Renal cortex interstitium (tissue), 11 donors: ENCODE data around the gene ZDHHC18. TPM values are rescaled to one million over a fixed set of nuclear protein-coding genes. Genes with fewer than 3 reads are reported as not detected.
"Not testable (repeated sequence)": the region's sequence is repeated elsewhere in the genome, so short reads cannot be mapped to it uniquely, and the experiment has no call there.

ENCODE experiments used
- DNase-seq, 11 donors: peaks; one replicate each; pipeline ENCODE4 v3.0.0-alpha.2; 2013; ENCODE audit warnings: low read depth in 9 of 11, low spot score in 4 of 11; ENCODE audit errors: extremely low read depth in 1 of 11
- polyA plus RNA-seq, 3 donors: library from polyadenylated mRNA; unstranded; fragments of 120-200 nt; gene quantifications; one replicate each; pipeline ENCODE4 v1.2.1, GENCODE V29; 2013; ENCODE audit not compliant: insufficient read length in 3 of 3

ZDHHC18 gene
- polyA plus RNA-seq, 3 donors: 18.2 to 24.6 (median 23.2) TPM

- DNase-seq: peak; percentile 73 to 88 (median 86)
These were observed 38.6 kb upstream of the ZDHHC18 start, which contains the start of gene PIGV for GRCh38 chr1:26787706-26788514. Gene PIGV, plus strand, starts transcription at chr1:26787950. Its CDS starts 2,866 bp downstream, at chr1:26790816.

GRCh38 chr1:26788515-26788785, 38.0 kb upstream of the ZDHHC18 start:
- DNase-seq: no peak

GRCh38 chr1:26788836-26789611, 37.5 kb upstream of the ZDHHC18 start:
- DNase-seq: peak in 10 of 11 donors; percentile 57 to 79 (median 74)

GRCh38 chr1:26789612-26789865, 36.9 kb upstream of the ZDHHC18 start:
- no peak for DNase-seq

GRCh38 chr1:26789931-26790330, 36.6 kb upstream of the ZDHHC18 start:
- no peak for DNase-seq

- no peak for DNase-seq
These were observed 35.9 kb upstream of the ZDHHC18 start for GRCh38 chr1:26790551-26790953.

GRCh38 chr1:26791148-26791547, 35.3 kb upstream of the ZDHHC18 start:
- no peak for DNase-seq

- DNase-seq: no peak
These were observed 34.9 kb upstream of the ZDHHC18 start for GRCh38 chr1:26791626-26792025.

GRCh38 chr1:26792924-26793323, 33.6 kb upstream of the ZDHHC18 start:
- DNase-seq: no peak

GRCh38 chr1:26794391-26794790, 32.1 kb upstream of the ZDHHC18 start:
- DNase-seq: no peak

- no peak for DNase-seq
These were observed 28.9 kb upstream of the ZDHHC18 start for GRCh38 chr1:26797627-26798026.

- DNase-seq: no peak
These were observed 26.9 kb upstream of the ZDHHC18 start for GRCh38 chr1:26799479-26800142.

GRCh38 chr1:26803932-26804331, 22.6 kb upstream of the ZDHHC18 start:
- DNase-seq: not testable (repeated sequence)

- DNase-seq: peak in 3 of 11 donors; percentile 51 to 73 (median 67)
These were observed 16.4 kb upstream of the ZDHHC18 start for GRCh38 chr1:26810105-26810504.

GRCh38 chr1:26811057-26811456, 15.4 kb upstream of the ZDHHC18 start:
- DNase-seq: no peak

- no peak for DNase-seq
These were observed 14.8 kb upstream of the ZDHHC18 start for GRCh38 chr1:26811708-26812107.

GRCh38 chr1:26814377-26814776, 12.1 kb upstream of the ZDHHC18 start:
- no peak for DNase-seq

GRCh38 chr1:26814893-26815292, 11.6 kb upstream of the ZDHHC18 start:
- DNase-seq: no peak

GRCh38 chr1:26820784-26821269, 5.7 kb upstream of the ZDHHC18 start:
- DNase-seq: no peak
